Measurements from ENCODE around the gene CDH16.

The CDH16 gene

DNA sequence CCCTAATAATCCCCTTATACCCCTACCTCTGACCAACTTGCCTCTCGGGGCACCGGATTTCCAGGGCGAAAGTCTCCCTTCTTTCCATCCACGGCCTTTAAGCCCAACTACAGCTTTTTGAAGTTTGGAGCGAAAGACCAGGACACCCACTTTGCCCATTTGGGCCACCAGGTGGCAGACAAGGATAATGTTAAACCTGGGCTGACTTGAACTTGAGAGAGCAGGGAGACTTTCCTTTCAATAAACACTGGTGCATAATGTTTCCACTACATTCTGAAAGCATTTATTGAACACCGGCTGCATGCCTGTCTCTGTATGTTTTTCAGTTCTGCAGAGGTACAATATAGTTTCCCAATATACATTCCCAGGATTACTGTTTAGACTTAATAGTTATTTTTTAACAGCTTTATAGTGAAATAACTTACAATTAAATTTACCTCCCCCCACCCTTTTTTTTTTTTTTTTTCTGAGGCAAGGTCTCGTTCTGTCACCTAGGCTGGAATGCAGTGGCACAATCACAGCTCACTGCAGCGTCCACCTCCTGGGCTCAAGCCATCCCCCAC is 35.5 kb upstream of the CDH16 start:
- FAIRE-seq: peak; percentile 78
- no peak for DNase-seq (ENCODE audit: insufficient read length, low spot score)
- TF ChIP-seq POLR2A (IDR thresholded peaks at IDR 0.05; ENCODE audit: low read depth, low read length): no peak
- no peak for TF ChIP-seq POU2F2 (IDR thresholded peaks at IDR 0.05; ENCODE audit: low read depth, low read length)
- no peak for TF ChIP-seq PAX5 (IDR thresholded peaks at IDR 0.05; ENCODE audit: insufficient read depth, low read length, severe bottlenecking)
- no peak for TF ChIP-seq POLR2AphosphoS5 (IDR thresholded peaks at IDR 0.05; ENCODE audit: low read depth, low read length)
- no peak for TF ChIP-seq SPI1 (IDR thresholded peaks at IDR 0.05; ENCODE audit: low read depth, low read length)
- no peak for TF ChIP-seq TAF1 (IDR thresholded peaks at IDR 0.05; ENCODE audit: low read depth, low read length)

DNA sequence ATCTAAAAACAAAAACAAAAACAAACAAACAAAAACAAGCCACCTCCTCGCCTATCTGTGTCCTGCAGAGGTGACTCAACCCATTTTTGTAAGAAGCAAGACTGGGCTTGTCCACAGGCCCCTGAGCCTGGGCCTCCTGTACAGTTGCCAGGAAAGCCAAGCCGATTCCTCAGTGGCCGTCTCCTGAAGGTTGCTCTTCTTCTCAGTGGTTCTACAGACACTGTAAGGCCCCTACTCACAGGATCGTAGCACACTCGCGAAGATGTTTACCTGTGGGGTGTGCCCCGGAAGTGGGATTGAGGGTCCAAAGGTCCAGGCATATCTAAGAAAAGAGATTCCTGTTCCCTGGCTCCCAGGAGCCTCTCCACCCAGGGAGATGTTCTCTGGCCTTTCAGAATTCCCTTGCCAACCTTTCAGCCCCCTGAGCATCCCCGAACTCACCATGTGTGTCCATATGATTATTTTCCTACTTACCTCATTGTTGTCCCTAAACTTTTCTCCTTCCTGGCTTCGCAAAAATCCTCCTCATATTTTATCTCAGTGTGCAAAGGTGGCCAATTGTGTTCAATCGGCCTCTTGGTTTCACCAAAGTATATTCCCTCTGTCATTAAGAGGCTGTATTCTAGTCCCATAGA is 34.9 kb upstream of the CDH16 start:
- DNase-seq (ENCODE audit: insufficient read length, low spot score) (no peak), FAIRE-seq (no peak)
- TF ChIP-seq POLR2AphosphoS5 (IDR thresholded peaks at IDR 0.05; ENCODE audit: low read depth, low read length) (no peak), PAX5 (IDR thresholded peaks at IDR 0.05; ENCODE audit: insufficient read depth, low read length, severe bottlenecking) (no peak), TAF1 (IDR thresholded peaks at IDR 0.05; ENCODE audit: low read depth, low read length) (no peak), POU2F2 (IDR thresholded peaks at IDR 0.05; ENCODE audit: low read depth, low read length) (no peak), SPI1 (IDR thresholded peaks at IDR 0.05; ENCODE audit: low read depth, low read length) (no peak), POLR2A (IDR thresholded peaks at IDR 0.05; ENCODE audit: low read depth, low read length) (no peak)

DNA sequence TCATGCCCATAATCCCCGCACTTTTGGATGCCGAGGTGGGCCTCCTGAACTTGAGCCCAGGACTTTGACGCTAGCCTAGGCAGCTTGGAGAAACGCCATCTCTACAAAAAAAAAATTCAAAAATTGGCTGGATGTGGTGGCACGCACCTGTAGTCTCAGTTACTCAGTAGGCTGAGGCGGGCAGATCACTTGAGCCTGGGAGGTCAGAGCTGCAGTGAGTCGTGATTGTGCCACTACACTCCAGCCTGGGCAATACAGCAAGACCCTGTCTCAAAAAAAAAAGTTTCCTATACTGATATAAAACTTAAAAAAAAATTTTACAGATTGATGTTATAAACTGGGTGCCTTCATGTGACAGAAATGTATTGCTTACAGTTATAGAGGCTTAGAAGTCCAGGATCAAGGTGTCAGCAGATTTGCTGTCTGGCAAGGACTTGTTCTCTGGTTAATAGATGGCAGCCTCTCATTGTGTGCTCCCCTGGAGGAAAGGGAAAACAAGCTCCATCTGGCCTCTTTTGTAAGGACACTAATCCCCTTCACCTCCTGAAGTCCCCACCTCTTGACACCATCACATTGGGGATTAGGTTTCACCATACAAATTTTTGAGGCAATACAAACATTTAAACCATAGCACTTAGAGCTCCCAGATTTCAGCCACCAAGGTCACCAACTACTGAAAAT is 33.9 kb upstream of the CDH16 start:
- FAIRE-seq (no peak), DNase-seq (ENCODE audit: insufficient read length, low spot score) (no peak)
- TF ChIP-seq POLR2A (IDR thresholded peaks at IDR 0.05; ENCODE audit: low read depth, low read length) (no peak), PAX5 (IDR thresholded peaks at IDR 0.05; ENCODE audit: insufficient read depth, low read length, severe bottlenecking) (no peak), POU2F2 (IDR thresholded peaks at IDR 0.05; ENCODE audit: low read depth, low read length) (no peak), SPI1 (IDR thresholded peaks at IDR 0.05; ENCODE audit: low read depth, low read length) (no peak), POLR2AphosphoS5 (IDR thresholded peaks at IDR 0.05; ENCODE audit: low read depth, low read length) (no peak), TAF1 (IDR thresholded peaks at IDR 0.05; ENCODE audit: low read depth, low read length) (no peak)

GRCh38 chr16:66950971-66951790 is 32.5 kb upstream of the CDH16 start:
- FAIRE-seq (no peak), DNase-seq (ENCODE audit: insufficient read length, low spot score) (no peak)

GRCh38 chr16:66950437-66950836 is 31.8 kb upstream of the CDH16 start:
- TF ChIP-seq TAF1 (IDR thresholded peaks at IDR 0.05; ENCODE audit: low read depth, low read length) (no peak), POU2F2 (IDR thresholded peaks at IDR 0.05; ENCODE audit: low read depth, low read length) (no peak), POLR2AphosphoS5 (IDR thresholded peaks at IDR 0.05; ENCODE audit: low read depth, low read length) (no peak), POLR2A (IDR thresholded peaks at IDR 0.05; ENCODE audit: low read depth, low read length) (no peak), PAX5 (IDR thresholded peaks at IDR 0.05; ENCODE audit: insufficient read depth, low read length, severe bottlenecking) (no peak), SPI1 (IDR thresholded peaks at IDR 0.05; ENCODE audit: low read depth, low read length) (no peak)
- FAIRE-seq: no peak
- DNase-seq (ENCODE audit: insufficient read length, low spot score): no peak

More at GRCh38 chr16:66950971-66951790, 32.5 kb upstream of the CDH16 start:
- no peak for TF ChIP-seq POLR2AphosphoS5 (IDR thresholded peaks at IDR 0.05; ENCODE audit: low read depth, low read length)

- FAIRE-seq (no peak), DNase-seq (ENCODE audit: insufficient read length, low spot score) (no peak)
- TF ChIP-seq SPI1 (IDR thresholded peaks at IDR 0.05; ENCODE audit: low read depth, low read length) (no peak), TAF1 (IDR thresholded peaks at IDR 0.05; ENCODE audit: low read depth, low read length) (no peak), POLR2AphosphoS5 (IDR thresholded peaks at IDR 0.05; ENCODE audit: low read depth, low read length) (no peak), POU2F2 (IDR thresholded peaks at IDR 0.05; ENCODE audit: low read depth, low read length) (no peak), POLR2A (IDR thresholded peaks at IDR 0.05; ENCODE audit: low read depth, low read length) (no peak), PAX5 (IDR thresholded peaks at IDR 0.05; ENCODE audit: insufficient read depth, low read length, severe bottlenecking) (no peak)
Observed at GRCh38 chr16:66949472-66949871, 30.8 kb upstream of the CDH16 start.

- DNase-seq (ENCODE audit: insufficient read length, low spot score) (no peak), FAIRE-seq (no peak)
- TF ChIP-seq POU2F2 (IDR thresholded peaks at IDR 0.05; ENCODE audit: low read depth, low read length): no peak
- no peak for TF ChIP-seq POLR2A (IDR thresholded peaks at IDR 0.05; ENCODE audit: low read depth, low read length)
- no peak for TF ChIP-seq POLR2AphosphoS5 (IDR thresholded peaks at IDR 0.05; ENCODE audit: low read depth, low read length)
- TF ChIP-seq TAF1 (IDR thresholded peaks at IDR 0.05; ENCODE audit: low read depth, low read length): no peak
- no peak for TF ChIP-seq PAX5 (IDR thresholded peaks at IDR 0.05; ENCODE audit: insufficient read depth, low read length, severe bottlenecking)
Observed at GRCh38 chr16:66948837-66949225, 30.1 kb upstream of the CDH16 start.

- DNase-seq (ENCODE audit: insufficient read length, low spot score) (no peak), FAIRE-seq (peak; percentile 79)
- TF ChIP-seq PAX5 (IDR thresholded peaks at IDR 0.05; ENCODE audit: insufficient read depth, low read length, severe bottlenecking): peak; percentile 37
- TF ChIP-seq TAF1 (IDR thresholded peaks at IDR 0.05; ENCODE audit: low read depth, low read length): no peak
- no peak for TF ChIP-seq POLR2AphosphoS5 (IDR thresholded peaks at IDR 0.05; ENCODE audit: low read depth, low read length)
- no peak for TF ChIP-seq POLR2A (IDR thresholded peaks at IDR 0.05; ENCODE audit: low read depth, low read length)
- no peak for TF ChIP-seq SPI1 (IDR thresholded peaks at IDR 0.05; ENCODE audit: low read depth, low read length)
- TF ChIP-seq POU2F2 (IDR thresholded peaks at IDR 0.05; ENCODE audit: low read depth, low read length): no peak
Observed at GRCh38 chr16:66948134-66948836, 29.6 kb upstream of the CDH16 start.

All from GM12891 (cell line).